Ovary (tissue), 9 donors: Measurements from ENCODE around the gene CACNA1S. TPM values are rescaled to one million over a fixed set of nuclear protein-coding genes. Genes with fewer than 3 reads are reported as not detected.

Source experiments
- DNase-seq, 5 donors: peaks; one replicate each; pipeline ENCODE4 v3.0.0-alpha.2; 2019 to 2020
- H3K27ac ChIP-seq, 2 donors: fragments of 200-600 bp; one replicate each; pipeline versions ENCODE4 v1.5.1 to v1.8.0; 2019 to 2022
- H3K27me3 ChIP-seq: fragments of 200-600 bp; one replicate; pipeline ENCODE4 v1.8.0; 2022
- H3K36me3 ChIP-seq: fragments of 200-600 bp; sonication (generic); one replicate; pipeline ENCODE4 v1.5.1; 2019
- H3K4me1 ChIP-seq: one replicate; pipeline ENCODE4 v1.8.1; 2013; ENCODE audit warnings: mild to moderate bottlenecking, moderate library complexity; ENCODE audit not compliant: insufficient read depth
- H3K4me3 ChIP-seq: fragments of 200-600 bp; sonication (generic); one replicate; pipeline ENCODE4 v1.5.1; 2017
- H3K9me3 ChIP-seq, 2 donors: fragments of 200-600 bp in 1 of 2; sonication (generic) in 1 of 2; one replicate each; pipeline versions ENCODE4 v1.5.1 to v1.8.1; 2013 to 2019; ENCODE audit warnings: mild to moderate bottlenecking in 1 of 2, moderate library complexity in 1 of 2
- CTCF ChIP-seq, 3 donors: fragments of 450-650 bp in 2 of 3; fragments of 200-600 bp in 1 of 3; IDR thresholded peaks; one replicate each; pipeline versions ENCODE4 v1.5.1 to v1.8.0; 2016 to 2022; ENCODE audit warnings: antibody characterized with exemption in 3 of 3, mild to moderate bottlenecking in 1 of 3
- EP300 ChIP-seq: sonication (generic); formaldehyde crosslinking; IDR thresholded peaks from one replicate; pipeline ENCODE4 v1.6.1; 2017; ENCODE audit warnings: antibody characterized with exemption
- POLR2A ChIP-seq: fragments of 450-650 bp; IDR thresholded peaks from one replicate; pipeline ENCODE4 v1.6.1; 2017; ENCODE audit warnings: antibody characterized with exemption, mild to moderate bottlenecking, moderate library complexity
- WGBS, 3 donors: extraction: QIAGEN DNeasy Blood & Tissue Kit in 1 of 3; methylation state at CpG; one replicate each; pipeline versions ENCODE4 v1.1.5 to v1.1.7; 2013 to 2017; 5-methylcytosine and 5-hydroxymethylcytosine counted together
- intact Hi-C, 4 donors: fragments of 100-400 bp; cut with DNase I; formaldehyde crosslinking; loops; one replicate each; pipeline versions ENCODE4 v1.11.0 to v1.15.1; 2022 to 2023
- polyA plus RNA-seq, 2 donors: library from polyadenylated mRNA; stranded (reverse); fragments of 200-250 nt in 1 of 2; fragments of 350-450 nt in 1 of 2; fragmentation: Illumina TruSeq in 1 of 2; extraction: RNeasy Lipid Tissue Mini Kit (QIAGEN cat#74804) in 1 of 2; gene quantifications; one replicate each; pipeline ENCODE4 v1.2.3, GENCODE V29; 2013 to 2014
- total RNA-seq, 7 donors: library from RNA; depleted of rRNA in 2 of 7; stranded (reverse); fragments of >200 nt in 2 of 7; fragmentation: NEBNext Ultra II Directional in 3 of 7; extraction: Animal tissue kit (Norgen Biotek cat#: 25700) in 3 of 7; gene quantifications; one replicate each; pipeline versions ENCODE4 v1.1.0 to v1.2.4, GENCODE V29; 2016 to 2023
- donor health status: DM: no; HTN: no; CAD: no; lungs with moderate emphysema.
- donor health status: DM: no; HTN: no; CAD: no.
- donor health status: Bipolar disorder and iron deficiency.
- donor health status: DM: yes; HTN: yes; CAD: no.
- donor health status: DM: no; HTN: no; CAD: no.
- donor health status: DM: yes; HTN: yes; CAD: no.

CACNA1S gene
- total and polyA plus RNA-seq, 9 donors: 0.01 to 0.05 (median 0.05) TPM; not detected in 6

- 86 to 91% (median 89%) methylated on average over 2 of the region's 2 CpGs for WGBS, 3 donors
- no peak for DNase-seq
- Histone ChIP-seq H3K4me3 (no peak overlapping the region), H3K4me1 (no peaks in the 10 kb centered on the region), H3K36me3 (no peaks in the 10 kb centered on the region), H3K9me3 (no peaks in the 10 kb centered on the region), H3K27ac (no peak overlapping the region), H3K27me3 (no peaks in the 10 kb centered on the region)
- TF ChIP-seq POLR2A (no peak), EP300 (no peak), CTCF (IDR thresholded peaks at IDR 0.05) (no peak)
- intact Hi-C loops: no loop called here
These were observed 16.6 kb downstream of the CACNA1S start for GRCh38 chr1:201095581-201095980.

- intact Hi-C loops: no loop called here
- Histone ChIP-seq H3K4me3 (no peak overlapping the region), H3K4me1 (no peaks in the 10 kb centered on the region), H3K9me3 (no peaks in the 10 kb centered on the region), H3K27me3 (no peaks in the 10 kb centered on the region), H3K27ac (no peak overlapping the region), H3K36me3 (no peaks in the 10 kb centered on the region)
- TF ChIP-seq EP300: no peak
- no peak for TF ChIP-seq CTCF (IDR thresholded peaks at IDR 0.05)
- no peak for TF ChIP-seq POLR2A
- WGBS, 3 donors: 48 to 62% (median 61%) methylated on average over 4 of the region's 4 CpGs
- no peak for DNase-seq
These were observed 17.4 kb downstream of the CACNA1S start for GRCh38 chr1:201094832-201095231.

- no peak overlapping the region for H3K4me3 ChIP-seq
- DNase-seq: no peak
- TF ChIP-seq POLR2A (no peak), EP300 (no peak), CTCF (IDR thresholded peaks at IDR 0.05) (no peak)
These were observed 18.3 kb downstream of the CACNA1S start for GRCh38 chr1:201093962-201094361.

DNA sequence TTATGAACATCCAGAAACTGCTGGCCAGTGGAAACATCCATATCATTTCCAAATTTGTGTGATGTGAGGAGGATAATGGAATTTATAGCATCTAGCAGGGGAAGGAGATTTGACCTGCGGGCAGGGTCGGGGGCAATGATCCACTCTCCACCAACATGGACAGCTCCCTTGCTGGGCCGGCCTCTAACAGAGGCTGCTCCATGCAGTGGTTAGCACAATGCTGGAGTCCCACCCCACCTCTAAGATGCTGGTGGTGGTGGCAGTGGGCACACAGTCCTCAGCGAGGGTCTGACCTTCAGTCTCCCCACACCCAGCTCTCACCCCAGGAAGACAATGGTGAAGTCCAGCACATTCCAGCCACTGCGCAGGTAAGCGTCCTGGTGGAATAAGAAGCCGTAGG lies 18.7 kb downstream of the CACNA1S start:
- H3K4me1 ChIP-seq: no peaks in the 10 kb centered on the region
- 85 to 94% (median 87%) methylated on average over 7 of the region's 7 CpGs for WGBS, 3 donors

More at GRCh38 chr1:201093962-201094361, 18.3 kb downstream of the CACNA1S start:
- WGBS, 3 donors: 71 to 77% (median 73%) methylated on average over 7 of the region's 7 CpGs
- Histone ChIP-seq H3K27me3 (no peaks in the 10 kb centered on the region), H3K27ac (no peak overlapping the region), H3K9me3 (no peaks in the 10 kb centered on the region), H3K4me1 (no peaks in the 10 kb centered on the region), H3K36me3 (no peaks in the 10 kb centered on the region)
- intact Hi-C loops: no loop called here

More for the DNA sequence above, 18.7 kb downstream of the CACNA1S start:
- no peak for DNase-seq
- H3K36me3 ChIP-seq: no peaks in the 10 kb centered on the region
- TF ChIP-seq CTCF (IDR thresholded peaks at IDR 0.05) (no peak), POLR2A (no peak), EP300 (no peak)
- no peaks in the 10 kb centered on the region for H3K27me3 ChIP-seq
- no peak overlapping the region for H3K4me3 ChIP-seq
- no peaks in the 10 kb centered on the region for H3K9me3 ChIP-seq
- no peak overlapping the region for H3K27ac ChIP-seq
- intact Hi-C loops: no loop called here
